Glomerular visceral epithelial cell (primary cell): ENCODE measurements around the gene MYO16.
"Not testable (repeated sequence)": the region's sequence is repeated elsewhere in the genome, so short reads cannot be mapped to it uniquely, and the experiment has no call there.

ENCODE experiments used
- DNase-seq: peaks from one replicate; pipeline ENCODE4 v3.0.0-alpha.2; 2016; ENCODE audit errors: extremely low spot score

MYO16 gene

GRCh38 chr13:108974686-108975085 is 345.3 kb downstream of the MYO16 start:
- no peak for DNase-seq

GRCh38 chr13:108980237-108980636 is 350.8 kb downstream of the MYO16 start:
- no peak for DNase-seq

DNA sequence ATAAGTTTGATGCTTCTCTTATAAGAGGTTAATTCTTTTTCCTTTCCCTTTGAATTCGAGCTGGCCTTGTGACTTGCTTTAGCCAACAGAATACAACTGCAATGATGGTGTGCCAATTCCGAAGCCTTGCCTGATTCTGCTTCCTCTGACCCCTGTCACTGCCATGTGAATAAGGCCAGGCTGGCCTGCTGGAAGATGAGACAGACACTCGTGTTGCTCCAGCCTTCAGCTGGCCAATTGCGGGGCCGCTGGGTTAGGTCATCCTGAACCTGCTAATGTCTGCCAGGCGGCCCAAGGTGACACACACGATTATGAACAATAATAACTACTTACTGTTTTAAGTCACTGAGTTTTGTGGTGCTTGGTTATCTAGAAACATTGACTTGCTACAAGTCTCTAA is 352.0 kb downstream of the MYO16 start:
- DNase-seq: no peak

DNA sequence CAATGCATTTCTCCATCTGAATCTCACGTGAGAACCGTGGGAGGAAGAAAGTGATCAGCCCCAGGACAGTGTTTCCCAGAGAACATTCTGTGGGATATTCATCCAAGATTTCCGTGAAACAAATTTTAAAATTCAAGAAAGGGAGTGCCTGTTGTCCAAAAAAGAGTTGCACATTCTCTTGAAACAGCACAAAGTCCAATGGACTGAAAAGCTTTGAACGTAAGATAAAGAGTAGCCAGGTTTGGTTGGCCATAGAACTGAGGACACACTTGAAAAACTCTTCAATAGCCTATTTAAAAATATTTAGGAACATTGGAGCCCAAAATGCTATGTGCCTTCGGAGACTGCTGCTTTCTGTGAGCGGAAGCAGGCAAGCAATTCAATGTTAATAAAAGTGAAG is 353.9 kb downstream of the MYO16 start:
- no peak for DNase-seq

DNA sequence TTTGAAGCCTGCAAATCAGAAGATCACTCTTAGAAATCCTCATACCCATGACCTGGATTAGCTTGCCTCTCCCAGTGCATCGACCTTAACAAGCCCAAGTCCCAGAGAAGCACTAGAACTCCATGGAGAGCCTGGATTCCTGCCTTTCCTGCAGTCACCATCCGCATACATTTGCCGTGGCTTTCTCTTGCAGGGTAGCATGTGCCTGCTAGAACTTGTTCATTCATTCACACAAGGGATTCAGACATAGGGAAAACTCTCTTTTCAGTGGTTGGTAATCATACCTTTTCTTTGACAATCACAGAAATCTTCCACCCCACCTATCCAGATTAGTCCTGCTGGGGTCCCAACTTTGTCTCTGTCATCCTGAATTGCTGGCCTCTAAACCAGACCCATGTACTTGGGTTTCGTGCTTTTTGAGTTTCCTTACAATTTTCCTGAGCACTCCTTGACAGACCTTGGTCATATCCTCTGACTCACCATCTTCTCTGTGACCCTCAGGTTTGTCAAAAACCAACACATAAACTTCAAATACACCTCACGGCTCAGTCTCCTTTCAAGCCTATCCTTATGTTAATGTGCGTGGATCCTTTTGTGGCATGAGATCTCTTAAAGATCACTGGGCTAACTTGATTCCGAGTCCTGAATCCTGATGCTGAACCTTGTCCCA is 355.0 kb downstream of the MYO16 start:
- DNase-seq: no peak

GRCh38 chr13:108985166-108985565 is 355.8 kb downstream of the MYO16 start:
- no peak for DNase-seq

DNA sequence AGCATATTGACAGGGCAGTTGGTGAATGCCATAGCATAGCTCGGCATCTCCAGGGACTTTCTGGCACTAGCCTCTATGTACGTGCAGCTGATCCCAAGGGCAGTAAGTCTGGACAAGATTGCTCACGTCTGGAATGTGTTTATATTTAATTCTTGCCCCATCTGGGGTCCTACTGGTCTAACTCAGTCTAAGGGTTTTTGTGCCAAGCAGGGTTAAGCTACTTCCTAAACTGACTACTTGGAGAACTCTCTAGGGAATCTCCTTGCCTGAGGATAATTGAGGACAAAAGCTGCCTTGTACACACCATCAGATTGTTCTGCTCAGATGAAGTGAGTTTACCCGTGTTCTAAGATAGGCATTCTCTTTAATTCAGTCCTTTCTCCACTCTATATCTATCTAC is 358.1 kb downstream of the MYO16 start:
- no peak for DNase-seq

- no peak for DNase-seq
Measured at GRCh38 chr13:108987944-108988343, 358.5 kb downstream of the MYO16 start.

DNA sequence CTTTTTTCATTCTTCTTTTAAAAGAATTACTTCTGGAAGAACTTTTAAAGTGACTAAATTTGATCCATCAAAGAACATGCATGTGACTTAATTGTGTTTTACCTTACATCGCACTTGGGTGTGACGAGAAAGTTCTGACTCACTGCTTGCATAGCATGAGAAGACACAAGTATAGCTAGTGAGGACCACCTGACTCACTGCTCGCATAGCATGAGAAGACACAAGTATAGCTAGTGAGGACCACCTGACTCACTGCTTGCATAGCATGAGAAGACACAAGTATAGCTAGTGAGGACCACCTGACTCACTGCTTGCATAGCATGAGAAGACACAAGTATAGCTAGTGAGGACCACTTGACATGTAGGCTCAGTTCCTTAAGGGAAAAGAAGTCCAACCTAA is 362.0 kb downstream of the MYO16 start:
- DNase-seq: not testable (repeated sequence)

DNA sequence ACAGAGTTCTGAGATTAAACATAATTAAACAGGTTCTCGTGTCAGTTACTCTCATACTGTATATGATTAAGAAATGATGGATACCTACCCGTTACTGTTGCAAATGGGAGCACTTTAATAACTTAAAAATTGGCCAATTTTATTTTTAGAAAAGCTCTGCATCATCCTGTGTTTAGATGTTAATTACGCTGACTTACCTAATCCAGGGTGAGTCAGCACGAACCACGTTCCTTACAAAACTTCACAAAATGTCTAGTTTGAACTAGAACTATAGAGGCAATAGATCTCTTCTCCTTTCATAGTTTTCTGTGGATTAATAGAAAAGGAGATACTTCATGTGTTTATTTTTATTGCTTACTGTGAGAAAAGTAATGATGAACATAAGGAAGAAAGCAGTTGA is 363.9 kb downstream of the MYO16 start:
- no peak for DNase-seq

- no peak for DNase-seq
Measured at GRCh38 chr13:108996430-108996829, 367.0 kb downstream of the MYO16 start.

DNA sequence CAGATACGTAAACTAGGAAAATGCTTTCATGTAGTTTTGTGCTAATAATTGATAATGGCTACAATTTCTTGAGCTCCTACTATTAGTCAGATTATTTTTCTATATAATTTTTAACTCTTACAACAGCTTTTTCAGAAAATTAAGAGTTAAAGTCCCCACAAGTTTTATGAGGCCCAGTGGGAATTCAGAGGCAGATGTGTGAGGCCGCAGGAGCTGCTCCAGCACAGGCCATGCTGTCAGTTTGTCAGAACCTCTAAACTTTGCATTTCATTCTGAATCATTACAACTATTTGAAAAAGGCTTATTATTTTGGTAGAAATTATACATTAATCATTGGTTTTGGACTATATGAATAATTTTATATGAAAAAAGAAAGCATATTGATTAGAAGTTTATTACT is 370.8 kb downstream of the MYO16 start:
- DNase-seq: no peak

- DNase-seq: no peak
Measured at GRCh38 chr13:109002934-109003333, 373.5 kb downstream of the MYO16 start.

DNA sequence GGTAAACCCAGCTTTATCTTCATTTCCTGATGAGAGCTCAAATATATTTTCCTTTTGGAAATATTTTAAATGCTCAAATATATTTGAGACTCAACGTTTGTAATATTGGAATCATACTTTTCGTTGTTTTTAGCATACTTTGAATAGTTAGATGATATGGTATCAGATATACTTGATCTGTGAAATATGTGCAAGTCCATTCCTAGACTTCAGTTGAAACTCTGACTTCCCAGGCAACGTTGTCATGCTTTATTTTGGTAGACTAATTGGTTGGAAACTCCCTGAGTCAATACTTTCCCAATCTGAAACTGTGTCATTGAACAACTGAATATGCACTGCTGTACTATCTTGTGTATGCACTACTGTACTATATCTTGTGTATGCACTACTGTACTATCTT is 378.5 kb downstream of the MYO16 start:
- DNase-seq: no peak

- no peak for DNase-seq
Measured at GRCh38 chr13:109009756-109010155, 380.3 kb downstream of the MYO16 start.

DNA sequence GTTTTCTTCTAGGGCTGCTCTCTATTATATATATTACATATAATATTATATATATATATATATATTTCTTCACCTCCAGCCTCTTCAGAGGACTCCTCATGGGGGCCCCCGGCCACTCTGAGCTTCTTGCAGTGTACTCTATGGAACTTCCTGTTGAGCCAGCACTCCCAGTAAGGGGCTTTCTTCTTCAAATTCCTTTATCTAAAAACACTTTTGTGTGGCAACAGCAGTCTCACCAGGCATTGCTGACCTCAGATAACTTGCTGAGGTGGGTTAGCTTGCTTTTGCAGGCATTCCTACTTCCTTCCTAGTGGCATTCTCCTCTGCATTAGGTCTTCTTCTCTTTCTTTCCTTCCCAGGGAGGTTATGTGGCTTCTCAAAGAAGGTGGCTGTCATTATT is 381.5 kb downstream of the MYO16 start:
- no peak for DNase-seq

GRCh38 chr13:109012115-109012514 is 382.7 kb downstream of the MYO16 start:
- no peak for DNase-seq

GRCh38 chr13:109021558-109021957 is 392.1 kb downstream of the MYO16 start:
- no peak for DNase-seq

- no peak for DNase-seq
Measured at GRCh38 chr13:109024611-109025010, 395.2 kb downstream of the MYO16 start.

- no peak for DNase-seq
Measured at GRCh38 chr13:109026266-109026665, 396.9 kb downstream of the MYO16 start.

DNA sequence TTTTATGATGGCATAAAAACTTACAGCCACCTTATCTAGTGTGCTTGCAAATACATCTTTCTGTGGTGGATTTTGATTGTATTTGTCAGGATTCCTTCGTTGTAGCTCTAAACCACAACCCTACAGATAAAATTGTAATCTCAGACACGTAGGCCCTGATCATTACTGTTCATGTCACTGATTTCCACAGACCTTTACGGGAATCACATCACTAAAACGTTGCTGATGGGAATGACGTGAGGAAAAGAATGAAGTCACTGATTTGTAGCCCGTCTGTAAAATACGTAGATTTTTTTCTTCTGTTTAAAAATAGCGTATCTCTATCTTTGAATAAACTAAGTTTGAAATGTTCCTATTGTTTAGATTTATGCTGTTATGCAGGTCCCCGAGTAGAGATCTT is 399.2 kb downstream of the MYO16 start:
- DNase-seq: no peak

DNA sequence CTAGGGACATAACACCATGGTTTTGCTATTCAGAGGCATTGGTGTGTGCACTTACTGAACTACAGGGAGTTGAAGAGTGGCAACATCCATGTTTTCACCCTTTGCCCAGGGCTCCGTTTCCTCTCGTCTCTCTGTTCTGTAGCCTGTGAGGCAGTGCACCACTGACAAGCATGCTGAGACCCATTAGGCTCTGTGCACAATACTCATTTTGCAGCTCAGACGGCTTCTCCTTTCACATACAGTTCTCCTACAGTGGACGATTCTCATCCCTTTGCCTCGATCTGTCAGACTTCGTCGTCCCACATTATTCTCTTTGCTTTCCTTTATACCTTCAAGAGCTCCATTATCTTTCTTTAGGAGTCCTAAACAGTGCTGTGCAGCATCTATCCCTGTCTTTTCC is 403.7 kb downstream of the MYO16 start:
- no peak for DNase-seq

DNA sequence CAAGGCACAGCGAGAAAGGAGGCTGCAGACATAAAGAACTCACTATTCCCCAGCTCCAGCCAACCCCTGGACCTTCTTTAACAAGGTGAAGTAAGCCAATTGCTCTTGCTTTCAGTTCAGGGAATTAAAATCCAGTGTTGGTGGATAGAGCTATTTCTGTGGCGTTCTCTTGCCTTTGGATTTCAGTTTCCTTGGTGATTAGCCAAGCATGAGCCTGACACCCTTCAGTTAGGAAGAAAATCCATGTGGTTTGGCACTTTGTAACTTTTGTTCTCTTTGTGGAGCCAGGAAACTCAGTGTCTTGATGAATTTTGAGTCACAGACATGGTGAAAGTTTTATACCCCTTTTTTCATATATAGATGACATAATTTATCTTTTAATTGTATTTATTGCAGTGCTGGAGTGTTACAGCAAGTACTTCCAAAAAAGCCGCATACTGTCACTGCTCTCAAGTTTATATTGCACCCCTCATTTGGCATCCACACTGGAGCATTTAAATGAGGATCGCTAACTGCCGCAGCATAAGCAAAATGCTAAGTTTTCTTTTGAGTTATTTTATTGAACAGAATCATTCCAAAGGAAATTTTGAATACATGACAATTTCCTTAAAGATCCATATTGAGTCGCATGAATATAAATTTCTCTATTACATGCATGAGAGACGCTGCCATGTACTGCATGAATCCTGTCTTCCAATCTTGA is 406.8 kb downstream of the MYO16 start:
- no peak for DNase-seq

DNA sequence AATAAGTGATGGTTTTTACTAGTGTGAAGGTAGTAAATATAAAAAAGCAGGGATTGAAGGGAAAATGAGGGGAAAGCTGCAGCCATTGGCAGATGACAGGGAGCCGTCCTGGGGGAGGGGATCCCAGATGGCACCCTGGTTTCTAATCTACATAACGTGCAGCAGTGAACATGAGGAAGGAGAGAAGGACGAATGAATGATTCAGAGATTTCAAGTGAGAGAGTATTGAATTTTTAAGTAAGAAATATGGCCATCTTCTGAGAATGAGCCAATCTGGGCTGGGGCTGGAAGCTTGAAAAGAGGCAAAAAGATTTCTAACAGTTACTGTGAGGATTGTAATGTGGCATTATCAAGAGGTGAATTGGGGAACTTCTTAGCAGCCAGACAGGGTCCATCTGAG is 414.2 kb downstream of the MYO16 start:
- no peak for DNase-seq
